Glutamatergic neuron (in vitro differentiated cells): ENCODE measurements around the gene UTS2. TPM values are rescaled to one million over a fixed set of nuclear protein-coding genes. Genes with fewer than 3 reads are reported as not detected.

Source experiments
- DNase-seq: peaks from one replicate; pipeline ENCODE4 v3.0.0; 2022
- H3K27ac Mint-ChIP-seq: one replicate; pipeline ENCODE4 v1.8.0; 2020; ENCODE audit warnings: mild to moderate bottlenecking, mixed read lengths, inconsistent platforms; ENCODE audit not compliant: unreplicated experiment
- H3K27me3 Mint-ChIP-seq: one replicate; pipeline ENCODE4 v1.8.0; 2020; ENCODE audit warnings: mild to moderate bottlenecking, moderate library complexity, mixed read lengths, inconsistent platforms; ENCODE audit not compliant: unreplicated experiment
- H3K36me3 Mint-ChIP-seq: one replicate; pipeline ENCODE4 v1.8.0; 2020; ENCODE audit warnings: mild to moderate bottlenecking, mixed read lengths, inconsistent platforms; ENCODE audit not compliant: unreplicated experiment
- H3K4me1 Mint-ChIP-seq: one replicate; pipeline ENCODE4 v1.8.0; 2020; ENCODE audit warnings: mild to moderate bottlenecking, low read depth, mixed read lengths, inconsistent platforms; ENCODE audit not compliant: unreplicated experiment
- H3K4me3 Mint-ChIP-seq: one replicate; pipeline ENCODE4 v1.8.0; 2020; ENCODE audit warnings: mild to moderate bottlenecking, mixed read lengths, inconsistent platforms; ENCODE audit not compliant: unreplicated experiment
- H3K9me3 Mint-ChIP-seq: one replicate; pipeline ENCODE4 v1.8.0; 2020; ENCODE audit warnings: mild to moderate bottlenecking, moderate library complexity, mixed read lengths, inconsistent platforms; ENCODE audit not compliant: unreplicated experiment
- CTCF ChIP-seq: fragments of 200-600 bp; sonication (generic); IDR thresholded peaks from one replicate; pipeline ENCODE4 v1.5.0; 2021; ENCODE audit not compliant: partially characterized antibody, unreplicated experiment
- total RNA-seq: library from RNA; stranded (reverse); fragmentation: NEBNext Ultra II Directional; extraction: Animal tissue kit (Norgen Biotek cat#: 25700); gene quantifications from one replicate; pipeline ENCODE4 v1.2.1, GENCODE V29; 2021; ENCODE audit not compliant: unreplicated experiment

The UTS2 gene
- total RNA-seq, 1 donor from 2014 or later = not detected

- no peak overlapping the region for H3K4me3 Mint-ChIP-seq
- H3K4me1 Mint-ChIP-seq = no peaks in the 10 kb centered on the region
- no peak overlapping the region for H3K27ac Mint-ChIP-seq
- no peaks in the 10 kb centered on the region for H3K27me3 Mint-ChIP-seq
- TF ChIP-seq CTCF = no peak
- peaks cover 8% of the 10 kb centered on the region for H3K9me3 Mint-ChIP-seq
- H3K36me3 Mint-ChIP-seq = peaks cover 25% of the 10 kb centered on the region
- no peak for DNase-seq
Measured at GRCh38 chr1:7839526-7839925, 13.3 kb downstream of the UTS2 start.

GRCh38 chr1:7838714-7839113 is 14.2 kb downstream of the UTS2 start:
- Mint-ChIP-seq H3K4me3 (no peak overlapping the region), H3K27ac (no peak overlapping the region), H3K27me3 (no peaks in the 10 kb centered on the region), H3K36me3 (peaks cover 25% of the 10 kb centered on the region), H3K4me1 (no peaks in the 10 kb centered on the region), H3K9me3 (peaks cover 8% of the 10 kb centered on the region)
- TF ChIP-seq CTCF = no peak
- no peak for DNase-seq

GRCh38 chr1:7833035-7833434 is 19.8 kb downstream of the UTS2 start:
- Mint-ChIP-seq H3K4me1 (no peaks in the 10 kb centered on the region), H3K27me3 (no peaks in the 10 kb centered on the region), H3K27ac (no peak overlapping the region), H3K36me3 (peaks cover 11% of the 10 kb centered on the region), H3K9me3 (peaks cover 1% of the 10 kb centered on the region), H3K4me3 (no peak overlapping the region)
- TF ChIP-seq CTCF = no peak
- DNase-seq = no peak

GRCh38 chr1:7831458-7831857 is 21.4 kb downstream of the UTS2 start:
- no peaks in the 10 kb centered on the region for H3K27me3 Mint-ChIP-seq
- H3K4me3 Mint-ChIP-seq = no peak overlapping the region
- H3K27ac Mint-ChIP-seq = no peak overlapping the region

More at GRCh38 chr1:7831458-7831857, 21.4 kb downstream of the UTS2 start:
- no peak for TF ChIP-seq CTCF
- no peaks in the 10 kb centered on the region for H3K4me1 Mint-ChIP-seq
- DNase-seq = no peak
- peaks cover 5% of the 10 kb centered on the region for H3K36me3 Mint-ChIP-seq
- H3K9me3 Mint-ChIP-seq = peaks cover 1% of the 10 kb centered on the region
